Fibroblast of lung (primary cell): ENCODE measurements around the gene AGL.

Source experiments
- EZH2 ChIP-seq: IDR thresholded peaks from 2 replicates; pipeline ENCODE4 v1.5.1; 2012; ENCODE audit warnings: low read length, control low read depth, mild to moderate bottlenecking; ENCODE audit errors: missing control alignments
- TF ChIP-seq, protein P1 (sequence below), 2 donors: IDR thresholded peaks in 1 of 2; conservative IDR thresholded peaks in 1 of 2; 1 replicate in 1 of 2; 2 replicates in 1 of 2; pipeline ENCODE4 v1.5.1; 2011 to 2012; ENCODE audit warnings: low read length in 2 of 2, control low read depth in 1 of 2, inconsistent platforms in 1 of 2, low read depth in 1 of 2, mild to moderate bottlenecking in 1 of 2

GRCh38 chr1:99806882-99807281 is 43.3 kb upstream of the AGL start:
- TF ChIP-seq, protein P1, sequence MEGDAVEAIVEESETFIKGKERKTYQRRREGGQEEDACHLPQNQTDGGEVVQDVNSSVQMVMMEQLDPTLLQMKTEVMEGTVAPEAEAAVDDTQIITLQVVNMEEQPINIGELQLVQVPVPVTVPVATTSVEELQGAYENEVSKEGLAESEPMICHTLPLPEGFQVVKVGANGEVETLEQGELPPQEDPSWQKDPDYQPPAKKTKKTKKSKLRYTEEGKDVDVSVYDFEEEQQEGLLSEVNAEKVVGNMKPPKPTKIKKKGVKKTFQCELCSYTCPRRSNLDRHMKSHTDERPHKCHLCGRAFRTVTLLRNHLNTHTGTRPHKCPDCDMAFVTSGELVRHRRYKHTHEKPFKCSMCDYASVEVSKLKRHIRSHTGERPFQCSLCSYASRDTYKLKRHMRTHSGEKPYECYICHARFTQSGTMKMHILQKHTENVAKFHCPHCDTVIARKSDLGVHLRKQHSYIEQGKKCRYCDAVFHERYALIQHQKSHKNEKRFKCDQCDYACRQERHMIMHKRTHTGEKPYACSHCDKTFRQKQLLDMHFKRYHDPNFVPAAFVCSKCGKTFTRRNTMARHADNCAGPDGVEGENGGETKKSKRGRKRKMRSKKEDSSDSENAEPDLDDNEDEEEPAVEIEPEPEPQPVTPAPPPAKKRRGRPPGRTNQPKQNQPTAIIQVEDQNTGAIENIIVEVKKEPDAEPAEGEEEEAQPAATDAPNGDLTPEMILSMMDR (conservative IDR thresholded peaks at IDR 0.05 in 1 of 2, IDR thresholded peaks at IDR 0.05 in 1 of 2; ENCODE audit: low read depth in 1 of 2, low read length in 2 of 2), result no peak
- TF ChIP-seq EZH2, result no peak
